ENCODE measurements around the gene IFNA21. TPM values are rescaled to one million over a fixed set of nuclear protein-coding genes. Genes with fewer than 3 reads are reported as not detected.
A peak's percentile ranks its signal among the peaks of the same experiment; 100 is the strongest.

IFNA21 gene
- total and polyA plus RNA-seq, 2 donors (not counting 1 experiment from before 2014, with no cell fraction given): not detected

GRCh38 chr9:21153336-21154017 is 13.0 kb downstream of the IFNA21 start:
- DNase-seq: no peak
- TF ChIP-seq, protein P1, sequence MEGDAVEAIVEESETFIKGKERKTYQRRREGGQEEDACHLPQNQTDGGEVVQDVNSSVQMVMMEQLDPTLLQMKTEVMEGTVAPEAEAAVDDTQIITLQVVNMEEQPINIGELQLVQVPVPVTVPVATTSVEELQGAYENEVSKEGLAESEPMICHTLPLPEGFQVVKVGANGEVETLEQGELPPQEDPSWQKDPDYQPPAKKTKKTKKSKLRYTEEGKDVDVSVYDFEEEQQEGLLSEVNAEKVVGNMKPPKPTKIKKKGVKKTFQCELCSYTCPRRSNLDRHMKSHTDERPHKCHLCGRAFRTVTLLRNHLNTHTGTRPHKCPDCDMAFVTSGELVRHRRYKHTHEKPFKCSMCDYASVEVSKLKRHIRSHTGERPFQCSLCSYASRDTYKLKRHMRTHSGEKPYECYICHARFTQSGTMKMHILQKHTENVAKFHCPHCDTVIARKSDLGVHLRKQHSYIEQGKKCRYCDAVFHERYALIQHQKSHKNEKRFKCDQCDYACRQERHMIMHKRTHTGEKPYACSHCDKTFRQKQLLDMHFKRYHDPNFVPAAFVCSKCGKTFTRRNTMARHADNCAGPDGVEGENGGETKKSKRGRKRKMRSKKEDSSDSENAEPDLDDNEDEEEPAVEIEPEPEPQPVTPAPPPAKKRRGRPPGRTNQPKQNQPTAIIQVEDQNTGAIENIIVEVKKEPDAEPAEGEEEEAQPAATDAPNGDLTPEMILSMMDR (IDR thresholded peaks at IDR 0.05): no peak
- no peak overlapping the region for H3K27ac ChIP-seq (ENCODE audit: low read length in 2 of 2)
- peaks cover 0 to 3% (median 0%) of the 10 kb centered on the region in 4 experiments for H3K27me3 ChIP-seq (replicated peaks in 1 of 4; ENCODE audit: control extremely low read depth in 1 of 4, control insufficient read depth in 3 of 4, insufficient read depth in 4 of 4, low read length in 3 of 4)
- H3K4me1 ChIP-seq (ENCODE audit: control insufficient read depth in 2 of 2, insufficient read depth in 2 of 2, low read length in 2 of 2): no peaks in the 10 kb centered on the region
- H3K9me3 Mint-ChIP-seq (ENCODE audit: insufficient read depth): no peaks in the 10 kb centered on the region
- no peak overlapping the region for H3K9ac ChIP-seq (ENCODE audit: low read length)
- ChIA-PET CTCF (interaction anchor here (0.6 kb wide), 1 partner anchor 165 kb away, joined by 3 read pairs; no protein-coding TSS in a partner anchor), POLR2A (no interaction called here)
- intact Hi-C loops (cut with micrococcal nuclease): no loop called here
- no peak overlapping the region for H3K4me3 ChIP-seq (ENCODE audit: control extremely low read depth in 1 of 5, extremely low read depth in 1 of 5, insufficient read depth in 1 of 5, low read depth in 2 of 5, low read length in 4 of 5)
- H3K4me3 Mint-ChIP-seq: no peak overlapping the region
- no peaks in the 10 kb centered on the region for H3K79me2 ChIP-seq (ENCODE audit: control insufficient read depth, insufficient read depth, low read length)
- H3K36me3 ChIP-seq (replicated peaks in 1 of 2; ENCODE audit: control extremely low read depth in 1 of 2, control insufficient read depth in 1 of 2, extremely low read depth in 1 of 2, insufficient read depth in 2 of 2, low read length in 1 of 2): no peaks in the 10 kb centered on the region
- no peak overlapping the region for H3K4me2 ChIP-seq (replicated peaks; ENCODE audit: low read depth, low read length, poor library complexity, severe bottlenecking)
- ATAC-seq (ENCODE audit: low read depth): no peak
- H4K20me1 ChIP-seq (ENCODE audit: control insufficient read depth, insufficient read depth, low read length, poor library complexity, severe bottlenecking): no peaks in the 10 kb centered on the region
- no peak overlapping the region for H3K27ac Mint-ChIP-seq
- 20% methylated on average over 1 of the region's 3 CpGs for WGBS (ENCODE audit: insufficient coverage)
- no peak overlapping the region for H2AFZ ChIP-seq (ENCODE audit: insufficient read depth, low read depth, low read length, poor library complexity, severe bottlenecking)
- peaks cover 0 to 9% (median 5%) of the 10 kb centered on the region in 3 donors for H3K9me3 ChIP-seq (ENCODE audit: control extremely low read depth in 1 of 3, control insufficient read depth in 2 of 3, insufficient read depth in 1 of 3, low read length in 2 of 3)
- peaks cover 21% of the 10 kb centered on the region for H3K27me3 Mint-ChIP-seq
- no peaks in the 10 kb centered on the region for H3K4me1 Mint-ChIP-seq

GRCh38 chr9:21144603-21145002 is 21.9 kb downstream of the IFNA21 start:
- Histone ChIP-seq H3K9ac (ENCODE audit: low read length) (no peak overlapping the region), H3K4me1 (ENCODE audit: control insufficient read depth in 2 of 2, insufficient read depth in 2 of 2, low read length in 2 of 2) (peaks cover 5 to 14% of the 10 kb centered on the region in 2 donors), H3K79me2 (ENCODE audit: control insufficient read depth, insufficient read depth, low read length) (no peaks in the 10 kb centered on the region), H3K27me3 (replicated peaks in 1 of 4; ENCODE audit: control extremely low read depth in 1 of 4, control insufficient read depth in 3 of 4, insufficient read depth in 4 of 4, low read length in 3 of 4) (no peaks in the 10 kb centered on the region), H4K20me1 (ENCODE audit: control insufficient read depth, insufficient read depth, low read length, poor library complexity, severe bottlenecking) (no peaks in the 10 kb centered on the region), H3K27ac (ENCODE audit: low read length in 2 of 2) (peak overlapping the region in 1 of 2 donors; percentile 22), H3K4me2 (replicated peaks; ENCODE audit: low read depth, low read length, poor library complexity, severe bottlenecking) (peak overlapping the region; percentile 46), H3K4me3 (ENCODE audit: control extremely low read depth in 1 of 5, extremely low read depth in 1 of 5, insufficient read depth in 1 of 5, low read depth in 2 of 5, low read length in 4 of 5) (no peak overlapping the region), H2AFZ (ENCODE audit: insufficient read depth, low read depth, low read length, poor library complexity, severe bottlenecking) (peak overlapping the region; percentile 55), H3K9me3 (ENCODE audit: control extremely low read depth in 1 of 3, control insufficient read depth in 2 of 3, insufficient read depth in 1 of 3, low read length in 2 of 3) (peaks cover 0 to 5% (median 5%) of the 10 kb centered on the region in 3 donors), H3K36me3 (replicated peaks in 1 of 2; ENCODE audit: control extremely low read depth in 1 of 2, control insufficient read depth in 1 of 2, extremely low read depth in 1 of 2, insufficient read depth in 2 of 2, low read length in 1 of 2) (no peaks in the 10 kb centered on the region)
- DNase-seq (peak; percentile 7), ATAC-seq (ENCODE audit: low read depth) (no peak)
- 7% methylated on average over 1 of the region's 1 CpG for WGBS (ENCODE audit: insufficient coverage)
- H3K9me3 Mint-ChIP-seq (ENCODE audit: insufficient read depth): no peaks in the 10 kb centered on the region
- ChIA-PET CTCF (no interaction called here), POLR2A (no interaction called here)
- peak overlapping the region; percentile 21 for H3K4me3 Mint-ChIP-seq
- peaks cover 22% of the 10 kb centered on the region for H3K4me1 Mint-ChIP-seq
- H3K27ac Mint-ChIP-seq: no peak overlapping the region
- intact Hi-C loops (cut with micrococcal nuclease): no loop called here
- TF ChIP-seq, protein P1 (IDR thresholded peaks at IDR 0.05): no peak
- peaks cover 4% of the 10 kb centered on the region for H3K27me3 Mint-ChIP-seq
